GM18526 (cell line): ENCODE results near the gene DYNLT1.

Experiments used
- POLR2A ChIP-seq: IDR thresholded peaks from 3 replicates; pipeline ENCODE4 v1.6.1; 2011; ENCODE audit not compliant: insufficient read length; ENCODE audit errors: extremely low read depth

The DYNLT1 gene

GRCh38 chr6:158596861-158597260 is 47.7 kb downstream of the DYNLT1 start:
- no peak for TF ChIP-seq POLR2A

DNA sequence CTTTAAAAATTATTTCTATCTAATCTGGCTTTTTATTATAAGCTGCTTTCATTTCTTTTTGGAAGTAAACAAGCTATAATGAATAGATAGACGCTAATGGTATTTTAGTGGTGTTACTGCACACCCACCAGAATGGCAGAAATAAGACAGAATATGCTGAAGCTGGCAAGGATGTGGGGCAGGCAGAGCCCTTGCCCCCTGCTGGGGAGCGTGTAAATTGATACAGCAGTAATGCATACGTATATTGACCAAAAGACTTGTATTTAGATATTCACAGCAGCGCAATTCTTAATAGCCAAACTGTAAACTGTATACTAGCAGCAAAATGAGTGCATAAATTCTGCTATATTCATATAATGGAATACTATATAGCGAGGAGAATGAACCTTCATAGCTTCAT is 49.3 kb downstream of the DYNLT1 start:
- no peak for TF ChIP-seq POLR2A

- no peak for TF ChIP-seq POLR2A
These were observed 50.9 kb downstream of the DYNLT1 start for GRCh38 chr6:158593670-158594069.

DNA sequence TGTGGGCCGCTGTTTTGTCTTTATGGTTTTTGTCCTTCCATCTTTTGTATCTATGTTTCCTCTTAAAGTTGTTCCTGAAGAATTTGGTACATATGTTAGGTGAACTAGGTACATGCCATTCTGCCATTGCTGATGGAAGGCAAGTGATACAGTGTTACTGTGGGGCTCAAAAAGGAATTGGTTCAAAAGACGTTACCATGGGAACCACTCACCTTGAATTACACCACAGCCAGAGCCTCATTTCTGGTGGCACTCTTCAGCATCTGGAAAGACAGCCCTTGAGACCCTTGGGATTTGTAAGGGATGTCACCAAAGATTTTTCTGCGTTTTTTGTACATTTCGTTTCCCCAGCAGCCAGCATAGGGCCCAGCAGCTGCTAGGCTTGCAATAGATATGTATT is 52.7 kb downstream of the DYNLT1 start:
- no peak for TF ChIP-seq POLR2A

DNA sequence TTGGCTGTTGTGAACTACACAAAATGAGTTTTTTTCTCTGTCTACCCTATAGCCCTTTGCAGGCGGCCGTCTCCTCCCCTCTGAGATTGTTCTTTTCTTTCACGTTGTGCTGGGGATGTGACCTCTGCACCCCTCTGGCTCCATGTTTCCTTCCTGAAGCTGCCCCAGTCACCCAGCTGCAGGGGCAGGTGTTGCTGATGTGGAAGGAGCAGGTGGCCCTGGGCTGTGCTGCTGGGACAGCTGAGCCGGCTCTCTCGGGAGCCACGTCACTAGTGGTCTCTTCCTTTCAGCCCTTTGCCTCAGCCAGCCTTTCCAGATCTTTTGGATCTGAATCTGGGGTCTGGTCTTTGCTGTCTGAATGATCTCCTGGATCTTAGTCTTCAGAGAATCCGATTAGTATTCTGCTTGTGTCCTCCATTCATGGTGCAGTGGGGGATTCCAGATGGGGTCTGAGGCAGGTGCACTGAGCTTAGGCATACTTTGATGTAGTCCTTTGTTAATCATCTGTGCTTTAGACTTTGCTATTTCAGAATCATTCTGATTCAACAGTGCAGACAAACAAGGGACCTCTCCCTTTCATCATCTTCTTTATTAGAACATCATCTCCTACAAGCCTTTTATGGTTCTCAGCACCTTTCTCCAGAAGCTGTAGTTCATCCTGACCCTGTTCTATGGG is 53.3 kb downstream of the DYNLT1 start:
- no peak for TF ChIP-seq POLR2A

GRCh38 chr6:158589366-158589765 is 55.2 kb downstream of the DYNLT1 start:
- no peak for TF ChIP-seq POLR2A

DNA sequence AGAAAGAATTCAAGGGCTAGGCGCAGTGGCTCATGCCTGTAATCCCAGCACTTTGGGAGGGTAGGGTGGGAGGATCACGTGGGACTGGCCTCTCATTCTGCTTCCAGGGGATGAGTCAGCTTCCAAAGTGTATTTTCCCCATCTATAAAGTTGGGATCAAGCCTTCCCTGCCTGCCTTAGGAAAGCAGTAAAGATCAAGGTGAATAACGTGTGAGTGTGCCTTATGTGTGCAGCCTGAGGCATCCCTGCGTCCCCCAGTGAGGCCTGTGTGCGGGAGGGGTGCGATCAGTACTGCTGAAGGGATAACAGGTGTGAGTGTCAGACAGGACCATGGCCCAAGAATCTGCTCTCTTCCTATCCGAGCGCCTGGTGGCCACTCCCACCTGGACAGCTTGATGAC is 57.9 kb downstream of the DYNLT1 start:
- TF ChIP-seq POLR2A = no peak
